RWPE2 (cell line): ENCODE results near the gene COL27A1.
"Not testable (repeated sequence)": the region's sequence is repeated elsewhere in the genome, so short reads cannot be mapped to it uniquely, and the experiment has no call there.

Experiments
- ATAC-seq: fragments of 200-7000 bp; cut with Tn5 transposase; 3 replicates; pipeline ENCODE4 v1.9.1; 2021; ENCODE audit warnings: low read depth
- DNase-seq: peaks from one replicate; pipeline ENCODE4 v3.0.0-alpha.2; 2020; ENCODE audit warnings: low spot score
- H3K27ac ChIP-seq: fragments of 450-650 bp; 2 replicates; pipeline ENCODE4 v1.5.1; 2017; ENCODE audit warnings: mild to moderate bottlenecking; ENCODE audit not compliant: poor library complexity, severe bottlenecking
- H3K27me3 ChIP-seq: fragments of 250-450 bp; sonication (Bioruptor Pico); 2 replicates; pipeline ENCODE4 v1.5.1; 2021; ENCODE audit warnings: mild to moderate bottlenecking, moderate library complexity; ENCODE audit not compliant: insufficient read depth, poor library complexity, severe bottlenecking
- H3K36me3 ChIP-seq: fragments of 250-450 bp; sonication (Bioruptor Pico); 2 replicates; pipeline ENCODE4 v1.5.1; 2020; ENCODE audit warnings: low read depth, mild to moderate bottlenecking, moderate library complexity
- H3K4me1 ChIP-seq: fragments of 250-450 bp; sonication (Bioruptor Pico); 2 replicates; pipeline ENCODE4 v1.5.1; 2021; ENCODE audit warnings: mild to moderate bottlenecking, moderate library complexity; ENCODE audit not compliant: insufficient read depth, poor library complexity, severe bottlenecking
- H3K4me3 ChIP-seq: fragments of 250-450 bp; sonication (Bioruptor Pico); 2 replicates; pipeline ENCODE4 v1.5.1; 2021; ENCODE audit warnings: mild to moderate bottlenecking, moderate library complexity; ENCODE audit not compliant: severe bottlenecking
- H3K9me3 ChIP-seq: fragments of 250-450 bp; sonication (Bioruptor Pico); 2 replicates; pipeline ENCODE4 v1.5.1; 2021; ENCODE audit warnings: mild to moderate bottlenecking, moderate library complexity; ENCODE audit not compliant: severe bottlenecking
- CTCF ChIP-seq: fragments of 450-650 bp; IDR thresholded peaks from one replicate; pipeline ENCODE4 v1.5.1; 2017; ENCODE audit warnings: mild to moderate bottlenecking, moderate library complexity; ENCODE audit not compliant: poor library complexity, severe bottlenecking

Gene COL27A1

GRCh38 chr9:114124138-114124537 is 31.2 kb upstream of the COL27A1 start:
- Histone ChIP-seq H3K27ac (no peak overlapping the region), H3K4me3 (no peak overlapping the region), H3K4me1 (no peaks in the 10 kb centered on the region), H3K36me3 (no peaks in the 10 kb centered on the region), H3K27me3 (peaks cover 1% of the 10 kb centered on the region), H3K9me3 (no peaks in the 10 kb centered on the region)
- TF ChIP-seq CTCF, result no peak
- no peak for ATAC-seq
- no peak for DNase-seq

- no peaks in the 10 kb centered on the region for H3K4me1 ChIP-seq
- DNase-seq (no peak), ATAC-seq (no peak)
These were observed 30.5 kb upstream of the COL27A1 start for GRCh38 chr9:114124666-114125475.

GRCh38 chr9:114125476-114126013 is 29.8 kb upstream of the COL27A1 start:
- no peaks in the 10 kb centered on the region for H3K9me3 ChIP-seq
- DNase-seq (no peak), ATAC-seq (no peak)
- TF ChIP-seq CTCF, result no peak
- H3K36me3 ChIP-seq, result no peaks in the 10 kb centered on the region
- no peaks in the 10 kb centered on the region for H3K27me3 ChIP-seq
- no peak overlapping the region for H3K4me3 ChIP-seq
- no peaks in the 10 kb centered on the region for H3K4me1 ChIP-seq
- no peak overlapping the region for H3K27ac ChIP-seq

More at GRCh38 chr9:114124666-114125475, 30.5 kb upstream of the COL27A1 start:
- TF ChIP-seq CTCF, result no peak
- Histone ChIP-seq H3K27me3 (no peaks in the 10 kb centered on the region), H3K4me3 (no peak overlapping the region), H3K9me3 (no peaks in the 10 kb centered on the region), H3K36me3 (no peaks in the 10 kb centered on the region), H3K27ac (no peak overlapping the region)

- DNase-seq, result no peak
- no peaks in the 10 kb centered on the region for H3K9me3 ChIP-seq
- no peaks in the 10 kb centered on the region for H3K36me3 ChIP-seq
- no peak overlapping the region for H3K4me3 ChIP-seq
- TF ChIP-seq CTCF, result no peak
- no peaks in the 10 kb centered on the region for H3K27me3 ChIP-seq
- no peak overlapping the region for H3K27ac ChIP-seq
- ATAC-seq, result no peak
- no peaks in the 10 kb centered on the region for H3K4me1 ChIP-seq
These were observed 28.9 kb upstream of the COL27A1 start for GRCh38 chr9:114126247-114127060.

- not testable (repeated sequence) for ATAC-seq, H3K27ac ChIP-seq, DNase-seq, H3K4me1 ChIP-seq, H3K27me3 ChIP-seq, H3K4me3 ChIP-seq, H3K9me3 ChIP-seq, H3K36me3 ChIP-seq
These were observed 26.6 kb upstream of the COL27A1 start for GRCh38 chr9:114128759-114129158.
